GM19035 (cell line): ENCODE data around the gene TMEM100.

Experiments
- ATAC-seq: cut with Tn5 transposase; IDR thresholded peaks from one replicate; pipeline ENCODE4 v1.9.1; 2021; ENCODE audit not compliant: unreplicated experiment

Gene TMEM100

GRCh38 chr17:55722742-55723487, at the start of gene TMEM100:
TSS of gene TMEM100 (minus strand) at chr17:55722864. CDS start at chr17:55721070, 1,794 bp downstream.
- ATAC-seq, result no peak

GRCh38 chr17:55772086-55772485, 49.4 kb upstream of the TMEM100 start:
- no peak for ATAC-seq

GRCh38 chr17:55770196-55770870, 47.7 kb upstream of the TMEM100 start:
- ATAC-seq, result no peak

GRCh38 chr17:55769625-55770000, 46.9 kb upstream of the TMEM100 start:
- ATAC-seq, result no peak

- no peak for ATAC-seq
Measured at GRCh38 chr17:55768936-55769624, 46.4 kb upstream of the TMEM100 start.

- ATAC-seq, result no peak
Measured at GRCh38 chr17:55765472-55765871, 42.8 kb upstream of the TMEM100 start.

- ATAC-seq, result no peak
Measured at GRCh38 chr17:55764610-55765009, 41.9 kb upstream of the TMEM100 start.

- ATAC-seq, result no peak
Measured at GRCh38 chr17:55763856-55764255, 41.2 kb upstream of the TMEM100 start.

- ATAC-seq, result no peak
Measured at GRCh38 chr17:55762086-55762858, 39.6 kb upstream of the TMEM100 start.

GRCh38 chr17:55760643-55761355, 38.1 kb upstream of the TMEM100 start:
- no peak for ATAC-seq

GRCh38 chr17:55758171-55758570, 35.5 kb upstream of the TMEM100 start:
- ATAC-seq, result no peak

GRCh38 chr17:55757659-55758058, 35.0 kb upstream of the TMEM100 start:
- ATAC-seq, result no peak

GRCh38 chr17:55756689-55757088, 34.0 kb upstream of the TMEM100 start:
- no peak for ATAC-seq

GRCh38 chr17:55751720-55752250, 29.1 kb upstream of the TMEM100 start:
- no peak for ATAC-seq

GRCh38 chr17:55750750-55751657, 28.3 kb upstream of the TMEM100 start, which contains the start of gene PCTP:
TSS of gene PCTP (plus strand) at chr17:55751051. CDS start at chr17:55751104, 53 bp downstream.
- ATAC-seq, result peak; percentile 99

GRCh38 chr17:55749985-55750384, 27.3 kb upstream of the TMEM100 start:
- ATAC-seq, result no peak

- ATAC-seq, result no peak
Measured at GRCh38 chr17:55748841-55749240, 26.2 kb upstream of the TMEM100 start.

GRCh38 chr17:55747209-55747608, 24.5 kb upstream of the TMEM100 start:
- ATAC-seq, result no peak

- no peak for ATAC-seq
Measured at GRCh38 chr17:55746466-55746865, 23.8 kb upstream of the TMEM100 start.
